ENCODE data around the gene LRRC43. TPM values are rescaled to one million over a fixed set of nuclear protein-coding genes. Genes with fewer than 3 reads are reported as not detected.

The LRRC43 gene
- total and polyA plus RNA-seq, 4 donors: 2.1 to 11.6 (median 7.2) TPM

DNA sequence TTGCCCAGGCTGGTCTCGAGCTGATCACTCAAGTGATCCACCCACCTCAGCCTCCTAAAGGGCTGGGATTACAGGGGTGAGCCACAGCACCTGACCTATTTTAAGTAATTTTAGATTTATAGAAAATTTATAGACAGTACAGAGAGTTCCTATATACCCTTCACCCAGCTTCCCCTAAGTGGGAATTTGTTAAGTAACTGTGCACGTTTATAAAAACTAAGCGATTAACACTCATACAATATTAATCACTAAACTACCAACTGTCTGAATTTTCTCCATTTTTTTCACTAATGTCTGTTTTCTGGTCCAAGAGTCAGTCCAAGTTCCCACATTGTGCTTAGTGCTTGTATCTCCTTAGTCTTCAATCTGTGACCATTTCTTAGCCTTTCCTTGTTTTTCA, 14.4 kb upstream of the LRRC43 start:
- H3K4me1 ChIP-seq (ENCODE audit: control insufficient read depth in 5 of 5, insufficient read depth in 5 of 5, low read length in 5 of 5): no peaks in the 10 kb centered on the region
- peaks cover 0 to 2% (median 0%) of the 10 kb centered on the region in 3 donors for H3K27me3 ChIP-seq (ENCODE audit: control insufficient read depth in 3 of 3, insufficient read depth in 3 of 3, low read length in 2 of 3)
- 91 to 95% methylated on average over 3 of the region's 3 CpGs for WGBS, 2 donors
- H3K4me3 ChIP-seq: no peak overlapping the region
- no peak for DNase-seq
- no peaks in the 10 kb centered on the region for H3K9me3 ChIP-seq (ENCODE audit: control insufficient read depth in 4 of 4, insufficient read depth in 3 of 4, low read length in 3 of 4)
- TF ChIP-seq, protein P1, sequence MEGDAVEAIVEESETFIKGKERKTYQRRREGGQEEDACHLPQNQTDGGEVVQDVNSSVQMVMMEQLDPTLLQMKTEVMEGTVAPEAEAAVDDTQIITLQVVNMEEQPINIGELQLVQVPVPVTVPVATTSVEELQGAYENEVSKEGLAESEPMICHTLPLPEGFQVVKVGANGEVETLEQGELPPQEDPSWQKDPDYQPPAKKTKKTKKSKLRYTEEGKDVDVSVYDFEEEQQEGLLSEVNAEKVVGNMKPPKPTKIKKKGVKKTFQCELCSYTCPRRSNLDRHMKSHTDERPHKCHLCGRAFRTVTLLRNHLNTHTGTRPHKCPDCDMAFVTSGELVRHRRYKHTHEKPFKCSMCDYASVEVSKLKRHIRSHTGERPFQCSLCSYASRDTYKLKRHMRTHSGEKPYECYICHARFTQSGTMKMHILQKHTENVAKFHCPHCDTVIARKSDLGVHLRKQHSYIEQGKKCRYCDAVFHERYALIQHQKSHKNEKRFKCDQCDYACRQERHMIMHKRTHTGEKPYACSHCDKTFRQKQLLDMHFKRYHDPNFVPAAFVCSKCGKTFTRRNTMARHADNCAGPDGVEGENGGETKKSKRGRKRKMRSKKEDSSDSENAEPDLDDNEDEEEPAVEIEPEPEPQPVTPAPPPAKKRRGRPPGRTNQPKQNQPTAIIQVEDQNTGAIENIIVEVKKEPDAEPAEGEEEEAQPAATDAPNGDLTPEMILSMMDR (IDR thresholded peaks at IDR 0.05; ENCODE audit: control extremely low read depth, extremely low read depth): no peak
- no peaks in the 10 kb centered on the region for H3K36me3 ChIP-seq (ENCODE audit: control insufficient read depth in 4 of 4, insufficient read depth in 4 of 4, low read length in 4 of 4)
- ATAC-seq (ENCODE audit: insufficient read depth, low FRiP score): no peak
- H3K9ac ChIP-seq (ENCODE audit: insufficient read depth in 1 of 2, low read length in 2 of 2): no peak overlapping the region
- H3K27ac ChIP-seq (ENCODE audit: low read depth in 1 of 2, low read length in 1 of 2): no peak overlapping the region

DNA sequence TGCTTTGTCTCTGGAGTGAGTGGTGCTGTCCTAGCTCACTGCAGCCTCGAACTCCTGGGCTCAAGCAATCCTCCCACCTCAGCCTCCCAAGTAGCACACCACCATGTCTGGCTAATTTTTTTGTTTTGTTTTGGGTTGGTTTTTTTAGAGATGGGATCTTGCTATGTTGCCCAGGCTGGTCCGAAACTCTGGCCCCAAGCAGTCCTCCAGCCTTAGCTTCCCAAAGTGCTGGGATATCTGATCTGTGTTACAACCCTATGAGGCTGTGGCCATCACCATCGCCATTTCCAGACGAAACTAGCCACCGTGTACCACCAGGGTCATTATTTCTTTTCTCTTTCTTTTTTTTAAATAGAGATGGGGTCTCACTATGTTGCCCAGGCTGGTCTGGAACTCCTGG, 11.5 kb upstream of the LRRC43 start:
- H3K27ac ChIP-seq (ENCODE audit: low read depth in 1 of 2, low read length in 1 of 2): no peak overlapping the region
- TF ChIP-seq, protein P1 (IDR thresholded peaks at IDR 0.05; ENCODE audit: control extremely low read depth, extremely low read depth): no peak
- H3K9me3 ChIP-seq (ENCODE audit: control insufficient read depth in 4 of 4, insufficient read depth in 3 of 4, low read length in 3 of 4): no peaks in the 10 kb centered on the region
- H3K36me3 ChIP-seq (ENCODE audit: control insufficient read depth in 4 of 4, insufficient read depth in 4 of 4, low read length in 4 of 4): no peaks in the 10 kb centered on the region
- 94 to 95% methylated on average over 5 of the region's 5 CpGs for WGBS, 2 donors
- ATAC-seq (ENCODE audit: insufficient read depth, low FRiP score) (no peak), DNase-seq (no peak)
- H3K4me1 ChIP-seq (ENCODE audit: control insufficient read depth in 5 of 5, insufficient read depth in 5 of 5, low read length in 5 of 5): no peaks in the 10 kb centered on the region
- peaks cover 0 to 2% (median 0%) of the 10 kb centered on the region in 3 donors for H3K27me3 ChIP-seq (ENCODE audit: control insufficient read depth in 3 of 3, insufficient read depth in 3 of 3, low read length in 2 of 3)
- H3K4me3 ChIP-seq: no peak overlapping the region
- no peak overlapping the region for H3K9ac ChIP-seq (ENCODE audit: insufficient read depth in 1 of 2, low read length in 2 of 2)

DNA sequence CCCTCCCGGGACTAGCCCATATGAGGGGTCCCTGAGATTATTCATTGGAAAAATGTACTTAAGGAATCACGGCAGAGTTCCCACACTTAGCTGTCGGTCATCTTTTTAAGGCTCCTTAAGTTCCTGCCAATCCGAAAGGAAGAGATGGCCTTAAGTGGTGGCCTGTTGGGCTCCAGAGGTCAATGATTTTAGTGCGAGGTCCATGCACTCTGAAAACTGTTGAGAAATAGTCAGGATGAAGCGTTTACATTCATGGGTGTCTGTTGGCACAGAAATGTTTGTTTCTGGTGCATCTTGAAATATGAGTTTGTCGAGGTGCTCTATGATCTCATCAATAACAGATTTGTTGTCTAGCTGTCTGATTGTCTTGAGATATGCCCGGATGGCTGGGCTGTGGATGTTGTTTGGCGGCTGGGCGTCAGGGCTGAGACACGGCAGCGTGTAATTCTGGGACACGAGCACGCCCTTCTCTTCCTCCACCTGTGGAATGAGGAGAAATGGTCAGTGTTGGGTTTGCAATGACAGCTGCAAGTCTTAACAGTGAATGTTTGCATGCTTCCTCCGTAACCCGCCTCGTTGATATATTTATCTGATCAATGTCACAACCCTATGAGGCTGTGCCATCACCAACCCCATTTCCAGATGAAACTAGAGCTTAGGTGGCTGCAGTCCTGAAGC, 10.5 kb upstream of the LRRC43 start:
- Histone ChIP-seq H3K27ac (ENCODE audit: low read depth in 1 of 2, low read length in 1 of 2) (no peak overlapping the region), H3K4me1 (ENCODE audit: control insufficient read depth in 5 of 5, insufficient read depth in 5 of 5, low read length in 5 of 5) (no peaks in the 10 kb centered on the region), H3K4me3 (no peak overlapping the region), H3K9me3 (ENCODE audit: control insufficient read depth in 4 of 4, insufficient read depth in 3 of 4, low read length in 3 of 4) (no peaks in the 10 kb centered on the region), H3K27me3 (ENCODE audit: control insufficient read depth in 3 of 3, insufficient read depth in 3 of 3, low read length in 2 of 3) (no peaks in the 10 kb centered on the region), H3K36me3 (ENCODE audit: control insufficient read depth in 4 of 4, insufficient read depth in 4 of 4, low read length in 4 of 4) (no peaks in the 10 kb centered on the region), H3K9ac (ENCODE audit: insufficient read depth in 1 of 2, low read length in 2 of 2) (no peak overlapping the region)
- 67 to 86% methylated on average over 17 of the region's 17 CpGs for WGBS, 2 donors
- no peak for DNase-seq
- ATAC-seq (ENCODE audit: insufficient read depth, low FRiP score): no peak
- TF ChIP-seq, protein P1 (IDR thresholded peaks at IDR 0.05; ENCODE audit: control extremely low read depth, extremely low read depth): no peak
